Mesodermal cell (in vitro differentiated cells): ENCODE measurements around the gene TPD52L2. TPM values are rescaled to one million over a fixed set of nuclear protein-coding genes. Genes with fewer than 3 reads are reported as not detected.
A peak's percentile ranks its signal among the peaks of the same experiment; 100 is the strongest.

Experiments
- H3K27ac ChIP-seq: 2 replicates; pipeline ENCODE4 v1.7.0; 2013; ENCODE audit warnings: mild to moderate bottlenecking, low read depth, low read length, moderate library complexity; ENCODE audit not compliant: severe bottlenecking
- H3K36me3 ChIP-seq: 2 replicates; pipeline ENCODE4 v1.7.1; 2013; ENCODE audit warnings: mild to moderate bottlenecking, low read length, moderate library complexity; ENCODE audit not compliant: control insufficient read depth, insufficient read depth
- H3K4me1 ChIP-seq: one replicate; pipeline ENCODE4 v1.7.1; 2013; ENCODE audit warnings: mild to moderate bottlenecking, low read length; ENCODE audit not compliant: insufficient read depth, control insufficient read depth, poor library complexity, severe bottlenecking
- H3K4me3 ChIP-seq: 2 replicates; pipeline ENCODE4 v1.7.0; 2013; ENCODE audit warnings: low read length, control low read depth, mild to moderate bottlenecking; ENCODE audit not compliant: insufficient read depth, poor library complexity, severe bottlenecking; ENCODE audit errors: extremely low read depth
- H3K9me3 ChIP-seq: 2 replicates; pipeline ENCODE4 v1.7.1; 2013; ENCODE audit warnings: mild to moderate bottlenecking, low read length, moderate library complexity; ENCODE audit not compliant: control insufficient read depth
- WGBS, 2 experiments: methylation state at CpG; one replicate each; pipeline ENCODE4 v1.1.5; 2013; ENCODE audit warnings: missing lambda C conversion rate in 2 of 2; ENCODE audit not compliant: insufficient coverage in 2 of 2; 5-methylcytosine and 5-hydroxymethylcytosine counted together
- polyA plus RNA-seq, 2 experiments: library from polyadenylated mRNA; stranded (reverse); fragments of 50-300 nt; gene quantifications; one replicate each; pipeline ENCODE4 v1.2.3, GENCODE V29; 2013

Gene TPD52L2
- 103 TPM for polyA plus RNA-seq (2013, experiment 1 of 2)
- polyA plus RNA-seq (2013, experiment 2 of 2) = 100 TPM

- Histone ChIP-seq H3K4me3 (peak within 1 kb of the TSS; percentile 98), H3K27ac (peak within 1 kb of the TSS; percentile 94), H3K36me3 (peaks cover 53% of the 10 kb centered on the region), H3K4me1 (no peaks in the 10 kb centered on the region), H3K9me3 (no peaks in the 10 kb centered on the region)
- 0% methylated on average over 60 to 68 of the region's 68 CpGs for WGBS, 2 experiments
Measured at GRCh38 chr20:63864978-63865640, at the start of gene TPD52L2. Gene TPD52L2, plus strand, starts transcription at chr20:63865270. Its CDS starts 96 bp downstream, at chr20:63865366.

DNA sequence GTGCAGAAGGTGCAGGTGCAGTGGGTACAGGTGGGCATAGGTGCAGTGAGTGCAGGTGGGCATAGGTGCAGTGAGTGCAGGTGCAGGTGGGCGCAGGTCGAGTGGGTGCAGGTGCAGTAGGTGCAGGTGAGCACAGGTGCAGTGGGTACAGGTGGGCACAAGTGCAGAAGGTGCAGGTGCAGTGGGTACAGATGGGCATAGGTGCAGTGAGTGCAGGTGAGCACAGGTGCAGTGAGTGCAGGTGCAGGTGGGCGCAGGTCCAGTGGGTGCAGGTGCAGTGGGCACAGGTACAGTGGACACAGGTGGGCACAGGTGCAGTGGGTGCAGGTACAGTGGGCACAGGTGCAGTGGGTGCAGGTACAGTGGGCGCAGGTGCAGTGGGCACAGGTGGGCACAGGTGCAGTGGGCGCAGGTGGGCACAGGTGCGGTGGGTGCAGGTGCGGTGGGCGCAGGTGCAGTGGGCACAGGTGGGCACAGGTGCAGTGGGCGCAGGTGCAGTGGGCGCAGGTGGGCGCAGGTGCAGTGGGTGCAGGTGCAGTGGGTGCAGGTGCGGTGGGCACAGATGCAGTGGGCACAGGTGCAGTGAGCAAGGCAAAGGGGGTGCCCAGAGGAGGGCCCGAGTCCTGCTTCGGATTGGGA is 49.3 kb upstream of the TPD52L2 start:
- H3K4me1 ChIP-seq = peaks cover 3% of the 10 kb centered on the region
- H3K27ac ChIP-seq = no peak overlapping the region
- 98 to 99% methylated on average over 9 to 12 of the region's 14 CpGs for WGBS, 2 experiments
- H3K4me3 ChIP-seq = no peak overlapping the region
- H3K36me3 ChIP-seq = peaks cover 10% of the 10 kb centered on the region
- H3K9me3 ChIP-seq = no peaks in the 10 kb centered on the region

- 84 to 85% methylated on average over 21 to 24 of the region's 24 CpGs for WGBS, 2 experiments
- peaks cover 3% of the 10 kb centered on the region for H3K4me1 ChIP-seq
- H3K4me3 ChIP-seq = no peak overlapping the region
- H3K9me3 ChIP-seq = no peaks in the 10 kb centered on the region
- peak overlapping the region; percentile 41 for H3K27ac ChIP-seq
- peaks cover 22% of the 10 kb centered on the region for H3K36me3 ChIP-seq
Measured at GRCh38 chr20:63819224-63819921, 45.7 kb upstream of the TPD52L2 start.

DNA sequence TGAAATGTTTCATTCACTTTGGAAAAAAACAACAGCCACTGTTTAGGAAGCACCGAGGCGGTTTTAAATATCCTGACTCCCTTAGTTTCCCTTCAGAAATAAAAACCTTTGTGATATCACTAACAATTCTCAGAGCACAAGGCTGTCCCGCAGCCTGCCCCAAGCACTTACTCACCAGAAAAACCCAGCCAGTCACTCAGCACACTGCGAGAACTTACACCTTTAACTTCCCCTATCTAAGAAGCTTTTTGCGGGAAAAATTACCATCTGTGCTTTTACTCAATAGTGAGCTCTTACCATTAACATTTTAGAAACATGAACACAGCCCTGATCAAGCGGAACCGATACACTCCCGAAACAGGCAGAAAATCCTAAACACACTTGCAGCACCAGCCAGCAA is 43.3 kb upstream of the TPD52L2 start:
- WGBS, 2 experiments = 93 to 99% methylated on average over 6 to 7 of the region's 8 CpGs
- Histone ChIP-seq H3K4me1 (peaks cover 9% of the 10 kb centered on the region), H3K27ac (no peak overlapping the region), H3K36me3 (peaks cover 21% of the 10 kb centered on the region), H3K9me3 (no peaks in the 10 kb centered on the region), H3K4me3 (no peak overlapping the region)

DNA sequence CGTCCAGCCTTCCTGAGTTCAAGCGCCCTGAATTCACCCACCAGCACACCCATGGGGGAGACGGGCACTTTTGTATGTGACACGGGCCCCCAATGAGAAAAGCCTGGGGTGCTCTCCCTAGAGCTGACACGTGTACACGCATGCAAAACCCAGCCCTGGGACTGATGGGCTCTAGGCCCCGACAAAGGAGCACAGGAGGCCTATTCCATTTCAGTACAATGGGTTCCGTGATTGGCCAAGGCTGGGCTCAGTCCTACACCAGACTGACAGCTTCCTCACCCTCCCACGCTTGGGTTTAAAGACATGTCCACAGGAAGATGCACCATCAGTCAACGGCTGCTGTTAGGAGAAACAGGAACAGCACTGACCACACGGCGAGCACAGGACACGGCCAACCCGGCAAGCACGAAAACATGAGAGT is 42.8 kb upstream of the TPD52L2 start:
- H3K36me3 ChIP-seq = peaks cover 22% of the 10 kb centered on the region
- peaks cover 12% of the 10 kb centered on the region for H3K4me1 ChIP-seq
- no peak overlapping the region for H3K27ac ChIP-seq
- WGBS, 2 experiments = 93 to 97% methylated on average over 14 of the region's 15 CpGs
- no peak overlapping the region for H3K4me3 ChIP-seq
- no peaks in the 10 kb centered on the region for H3K9me3 ChIP-seq

DNA sequence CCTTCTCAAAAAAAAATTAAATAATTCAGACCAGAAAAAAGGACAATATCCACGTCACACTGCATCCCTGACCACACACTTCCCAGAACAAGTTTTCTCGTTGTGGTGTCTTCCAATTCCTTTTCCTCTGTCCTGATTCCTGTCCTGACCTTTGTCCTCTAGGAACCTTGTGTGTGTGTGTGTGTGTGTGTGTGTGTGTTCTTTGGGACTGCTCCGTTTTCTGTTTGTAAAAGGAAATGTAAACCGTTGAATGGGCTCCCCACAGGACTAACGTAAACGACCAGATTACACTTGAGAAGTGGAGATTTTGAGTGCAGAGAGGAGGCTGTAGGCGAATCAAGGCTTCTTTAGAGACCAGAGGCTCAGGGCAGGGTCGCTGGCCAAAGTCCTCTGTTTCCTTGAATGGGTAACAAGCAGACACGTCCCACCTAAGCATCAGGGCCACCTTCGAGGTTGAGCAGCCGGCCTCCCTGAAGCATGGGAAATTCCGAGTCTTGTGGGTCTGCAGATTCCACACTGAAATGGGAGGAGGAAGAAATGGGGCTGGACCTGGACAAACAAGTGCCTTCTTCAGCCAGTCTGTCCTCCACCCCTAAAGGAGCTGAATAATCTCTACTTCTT is 41.3 kb upstream of the TPD52L2 start:
- no peaks in the 10 kb centered on the region for H3K9me3 ChIP-seq
- WGBS, 2 experiments = 83 to 85% methylated on average over 8 to 10 of the region's 12 CpGs
- peaks cover 22% of the 10 kb centered on the region for H3K36me3 ChIP-seq
- peak overlapping the region; percentile 0 for H3K27ac ChIP-seq
- H3K4me3 ChIP-seq = no peak overlapping the region
- H3K4me1 ChIP-seq = peaks cover 13% of the 10 kb centered on the region

DNA sequence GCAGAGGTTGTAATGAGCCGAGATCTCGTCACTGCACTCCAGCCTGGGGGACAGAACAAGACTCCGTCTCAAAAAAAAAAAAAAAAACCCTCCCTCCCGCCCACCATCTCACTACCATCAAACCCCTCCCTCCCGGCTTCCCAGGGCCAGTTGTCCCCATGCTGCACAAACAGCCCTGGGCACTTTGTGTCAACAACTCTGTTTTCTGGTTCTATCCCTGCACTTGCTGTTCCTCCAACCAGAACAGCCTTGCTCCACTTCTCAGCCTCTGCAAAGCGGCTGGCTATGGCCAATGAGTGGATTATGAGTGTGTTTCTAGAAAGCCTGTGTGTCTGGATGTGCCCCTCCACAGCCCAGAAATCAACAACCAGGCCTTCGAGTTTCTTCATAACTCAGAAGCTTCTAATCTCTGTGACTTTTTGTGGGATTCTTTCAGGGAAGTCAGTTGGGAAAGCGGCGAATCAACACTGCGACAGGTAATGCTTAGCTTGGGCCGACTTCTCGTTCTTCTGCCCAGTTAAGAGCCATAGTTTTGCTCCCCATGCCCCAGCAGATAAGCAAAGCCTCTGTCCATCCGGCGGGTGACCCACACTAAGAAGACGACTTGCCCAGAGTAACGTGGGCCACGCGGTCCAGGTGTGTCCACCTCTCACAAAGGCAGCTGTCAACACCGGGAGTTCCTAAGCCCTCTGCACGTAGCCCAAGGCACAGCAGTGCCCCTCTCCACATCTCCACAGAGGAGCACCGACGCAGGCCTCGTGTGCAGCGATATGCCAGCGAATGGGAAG is 39.5 kb upstream of the TPD52L2 start:
- H3K4me1 ChIP-seq = peaks cover 23% of the 10 kb centered on the region
- no peak overlapping the region for H3K27ac ChIP-seq
- H3K4me3 ChIP-seq = no peak overlapping the region
- no peaks in the 10 kb centered on the region for H3K9me3 ChIP-seq
- 92 to 97% methylated on average over 15 to 19 of the region's 25 CpGs for WGBS, 2 experiments
- H3K36me3 ChIP-seq = peaks cover 22% of the 10 kb centered on the region

GRCh38 chr20:63826753-63827152 is 38.3 kb upstream of the TPD52L2 start:
- Histone ChIP-seq H3K9me3 (no peaks in the 10 kb centered on the region), H3K4me3 (no peak overlapping the region), H3K4me1 (peaks cover 23% of the 10 kb centered on the region), H3K27ac (no peak overlapping the region), H3K36me3 (peaks cover 19% of the 10 kb centered on the region)
- 94 to 98% methylated on average over 13 of the region's 13 CpGs for WGBS, 2 experiments

DNA sequence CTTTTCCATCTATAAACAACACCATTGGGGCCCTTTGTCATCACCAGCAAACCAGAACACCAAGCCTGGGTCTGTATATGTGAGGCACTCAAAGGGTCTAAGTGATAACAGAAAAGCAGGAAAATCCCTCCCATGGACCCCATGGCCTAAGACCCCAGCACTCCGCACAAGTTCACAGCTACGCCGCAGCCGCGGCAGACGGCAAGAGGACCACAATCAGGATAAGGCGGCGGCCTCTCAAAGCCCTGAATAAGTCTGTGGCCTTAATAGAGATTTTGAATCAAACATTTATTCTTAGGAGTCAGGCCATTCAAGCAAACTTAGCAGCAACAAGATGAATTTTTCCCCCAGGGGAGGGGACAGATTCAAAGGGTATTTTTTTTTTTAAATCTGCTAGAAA is 36.9 kb upstream of the TPD52L2 start:
- Histone ChIP-seq H3K36me3 (peaks cover 7% of the 10 kb centered on the region), H3K4me1 (peaks cover 31% of the 10 kb centered on the region), H3K27ac (no peak overlapping the region), H3K9me3 (no peaks in the 10 kb centered on the region), H3K4me3 (no peak overlapping the region)
- 70 to 100% methylated on average over 2 to 8 of the region's 8 CpGs for WGBS, 2 experiments

GRCh38 chr20:63828545-63828944 is 36.5 kb upstream of the TPD52L2 start:
- no peak overlapping the region for H3K4me3 ChIP-seq
- H3K4me1 ChIP-seq = peaks cover 34% of the 10 kb centered on the region
- H3K27ac ChIP-seq = no peak overlapping the region
- 84 to 87% methylated on average over 14 of the region's 14 CpGs for WGBS, 2 experiments
- H3K9me3 ChIP-seq = no peaks in the 10 kb centered on the region
- peaks cover 7% of the 10 kb centered on the region for H3K36me3 ChIP-seq
